T-helper 2 cell treated with Interferon-gamma antibody and Interleukin-4, amounts not matched to agents 5 μg/mL and 100 μg/mL, for 36 hours (primary cell): Measurements from ENCODE around the gene PIK3R2.
A peak's percentile ranks its signal among the peaks of the same experiment; 100 is the strongest.

Experiments
- DNase-seq: peaks from one replicate; pipeline ENCODE4 v3.0.0; 2021; ENCODE audit warnings: low spot score
- H3K27ac Mint-ChIP-seq: one replicate; pipeline ENCODE4 v1.8.0; 2021; ENCODE audit warnings: mild to moderate bottlenecking, mixed read lengths
- H3K27me3 Mint-ChIP-seq: one replicate; pipeline ENCODE4 v1.8.0; 2021; ENCODE audit warnings: low read depth, mixed read lengths
- H3K36me3 Mint-ChIP-seq: one replicate; pipeline ENCODE4 v1.8.0; 2021; ENCODE audit warnings: low read depth, mixed read lengths
- H3K4me1 Mint-ChIP-seq: one replicate; pipeline ENCODE4 v1.8.0; 2021; ENCODE audit warnings: low read depth, mixed read lengths
- H3K4me3 Mint-ChIP-seq: one replicate; pipeline ENCODE4 v1.8.0; 2022; ENCODE audit warnings: mild to moderate bottlenecking, moderate library complexity, mixed read lengths
- H3K9me3 Mint-ChIP-seq: one replicate; pipeline ENCODE4 v1.8.0; 2021; ENCODE audit warnings: mixed read lengths

PIK3R2 gene

DNA sequence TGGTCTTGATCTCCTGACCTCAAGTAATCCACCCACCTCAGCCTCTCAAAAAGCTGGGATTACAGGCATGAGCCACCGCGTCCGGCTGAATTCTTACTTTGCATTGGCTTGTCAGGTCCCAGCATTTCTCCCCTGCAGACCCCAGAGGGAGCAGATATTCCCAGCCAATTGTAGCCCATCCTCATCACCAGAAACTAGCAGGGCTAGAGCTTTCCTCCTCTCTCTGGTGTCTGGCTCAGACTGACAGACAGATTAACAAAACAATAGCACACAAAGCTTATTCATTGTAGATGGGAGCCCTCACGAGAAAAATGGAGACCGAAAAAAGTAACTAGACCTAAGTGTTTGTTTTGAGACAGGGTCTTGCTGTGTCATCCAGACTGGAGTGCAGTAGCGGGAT, 32.6 kb downstream of the PIK3R2 start:
- H3K27ac Mint-ChIP-seq, result no peak overlapping the region

DNA sequence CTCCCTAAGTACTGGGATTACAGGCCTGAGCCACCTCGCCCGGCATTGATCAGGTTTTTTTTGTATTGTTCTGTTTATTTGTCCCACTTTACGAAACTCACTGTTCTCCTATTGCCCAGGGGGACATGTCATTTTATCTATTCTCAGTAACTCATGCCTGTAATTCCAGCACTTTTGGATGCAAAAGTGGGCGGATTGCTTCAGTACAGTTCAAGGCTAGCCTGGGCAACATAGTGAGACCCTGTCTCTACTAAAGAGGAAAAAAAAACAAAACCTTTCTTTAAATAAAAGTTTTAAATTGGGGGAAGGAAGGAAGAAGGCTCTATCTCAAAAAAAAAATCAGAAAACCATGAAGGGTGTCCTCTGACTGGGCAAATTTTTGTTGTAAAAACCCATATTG, 37.3 kb downstream of the PIK3R2 start:
- Mint-ChIP-seq H3K27me3 (no peaks in the 10 kb centered on the region), H3K4me1 (peaks cover 16% of the 10 kb centered on the region), H3K27ac (peak overlapping the region; percentile 31), H3K4me3 (no peak overlapping the region), H3K36me3 (no peaks in the 10 kb centered on the region), H3K9me3 (no peaks in the 10 kb centered on the region)
- no peak for DNase-seq

More for the DNA sequence above, 32.6 kb downstream of the PIK3R2 start:
- DNase-seq, result no peak
- no peaks in the 10 kb centered on the region for H3K4me1 Mint-ChIP-seq
- H3K36me3 Mint-ChIP-seq, result no peaks in the 10 kb centered on the region
- no peaks in the 10 kb centered on the region for H3K9me3 Mint-ChIP-seq
- H3K4me3 Mint-ChIP-seq, result no peak overlapping the region
- H3K27me3 Mint-ChIP-seq, result no peaks in the 10 kb centered on the region

DNA sequence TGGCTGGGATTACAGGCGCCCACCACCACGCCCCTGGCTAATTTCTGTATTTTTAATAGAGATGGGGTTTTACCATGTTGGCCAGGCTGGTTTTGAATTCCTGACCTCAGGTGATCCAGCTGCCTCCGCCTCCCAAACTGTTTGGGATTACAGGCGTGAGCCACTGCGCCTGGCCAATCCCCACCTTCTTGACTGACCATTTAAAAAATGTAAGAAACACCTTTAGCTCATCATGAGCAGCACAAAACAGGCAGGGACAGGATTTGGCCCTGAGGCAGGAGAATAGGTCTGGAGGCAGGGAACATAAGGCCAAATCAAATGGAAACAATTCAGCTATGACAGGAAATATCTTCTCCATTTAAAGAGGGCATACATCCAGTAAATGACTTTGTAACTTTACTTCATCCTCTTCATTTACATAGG, 38.7 kb downstream of the PIK3R2 start:
- Mint-ChIP-seq H3K27ac (peak overlapping the region; percentile 89), H3K4me3 (peak overlapping the region; percentile 83), H3K27me3 (no peaks in the 10 kb centered on the region), H3K9me3 (no peaks in the 10 kb centered on the region), H3K4me1 (peaks cover 16% of the 10 kb centered on the region), H3K36me3 (no peaks in the 10 kb centered on the region)
- no peak for DNase-seq

DNA sequence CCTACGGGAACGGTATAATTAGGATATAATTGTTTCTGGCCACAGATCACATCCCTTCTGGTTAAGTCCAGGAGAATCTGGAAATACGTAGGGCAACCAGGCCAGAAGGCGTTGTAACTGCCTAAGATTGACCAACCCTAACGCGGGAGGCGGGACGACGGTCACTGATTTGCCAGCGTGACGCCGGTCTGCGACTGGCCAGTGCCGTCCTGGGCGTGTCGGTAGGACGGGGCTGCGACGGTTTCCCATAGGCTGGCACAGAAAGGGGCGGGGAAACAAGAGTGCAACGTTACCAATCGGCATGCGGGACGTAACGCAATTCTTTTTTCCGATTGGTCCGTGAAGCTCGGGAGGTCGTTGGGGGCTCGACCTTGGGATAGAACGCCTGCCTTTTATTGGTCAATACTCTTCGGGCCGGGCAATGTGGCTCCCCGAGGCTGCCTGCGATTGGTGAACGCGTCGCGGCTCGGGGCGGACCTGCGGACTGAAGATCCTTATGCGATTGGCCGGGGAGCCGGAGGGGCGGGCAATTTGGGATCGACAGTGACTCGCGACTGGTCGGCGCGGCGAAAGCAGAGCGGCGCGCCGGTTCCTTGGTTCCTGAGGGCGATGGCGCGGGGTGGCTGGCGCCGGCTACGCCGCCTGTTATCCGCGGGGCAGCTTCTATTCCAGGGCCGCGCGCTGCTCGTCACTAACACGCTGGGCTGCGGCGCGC, 39.9 kb downstream of the PIK3R2 start, which contains the start of gene MPV17L2:
TSS of gene MPV17L2 (plus strand) at position 546 of the 715 bp plus-strand sequence. CDS start at position 610, 64 bp downstream.
- no peaks in the 10 kb centered on the region for H3K36me3 Mint-ChIP-seq
- no peaks in the 10 kb centered on the region for H3K27me3 Mint-ChIP-seq
- DNase-seq, result peak; percentile 99
- peak within 1 kb of the TSS; percentile 89 for H3K27ac Mint-ChIP-seq
- H3K4me1 Mint-ChIP-seq, result peaks cover 16% of the 10 kb centered on the region
- H3K4me3 Mint-ChIP-seq, result peak within 1 kb of the TSS; percentile 83
- no peaks in the 10 kb centered on the region for H3K9me3 Mint-ChIP-seq

DNA sequence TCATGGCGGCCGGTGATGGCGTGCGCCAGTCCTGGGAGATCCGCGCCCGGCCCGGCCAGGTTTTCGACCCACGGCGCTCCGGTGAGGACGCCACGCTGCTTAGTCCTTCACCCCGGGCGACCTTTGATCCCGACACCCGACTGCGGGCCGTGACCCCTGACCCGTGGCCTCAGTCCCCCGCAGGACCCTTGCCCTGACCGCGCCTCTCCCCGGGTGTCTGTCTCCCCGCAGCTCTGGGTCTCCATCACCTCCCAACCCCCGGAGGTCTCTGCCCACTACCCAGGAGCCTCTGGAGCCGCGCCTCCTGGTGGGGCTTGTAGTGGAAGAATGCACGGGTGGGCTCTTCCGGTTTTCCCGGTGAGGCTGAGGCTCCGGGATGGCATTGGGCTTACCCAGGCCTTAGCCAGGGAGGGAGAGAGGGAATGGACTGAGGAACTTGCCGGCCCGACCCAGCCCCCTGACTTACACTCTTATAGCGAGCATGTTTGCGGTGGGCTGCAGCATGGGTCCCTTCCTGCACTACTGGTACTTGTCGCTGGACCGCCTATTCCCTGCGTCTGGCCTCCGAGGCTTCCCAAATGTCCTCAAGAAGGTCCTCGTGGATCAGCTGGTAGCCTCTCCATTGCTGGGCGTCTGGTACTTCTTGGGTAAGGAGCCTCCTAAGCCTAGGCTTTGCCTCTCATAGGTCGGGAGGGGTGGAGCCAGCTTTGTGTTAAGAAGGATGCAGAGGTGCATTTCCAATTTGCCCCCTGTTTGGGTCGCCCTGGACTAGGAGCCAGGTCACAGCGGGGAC, 40.6 kb downstream of the PIK3R2 start:
- Mint-ChIP-seq H3K36me3 (peaks cover 5% of the 10 kb centered on the region), H3K9me3 (no peaks in the 10 kb centered on the region), H3K4me3 (peak overlapping the region; percentile 83), H3K27me3 (no peaks in the 10 kb centered on the region), H3K4me1 (peaks cover 16% of the 10 kb centered on the region), H3K27ac (peak overlapping the region; percentile 89)
- no peak for DNase-seq

DNA sequence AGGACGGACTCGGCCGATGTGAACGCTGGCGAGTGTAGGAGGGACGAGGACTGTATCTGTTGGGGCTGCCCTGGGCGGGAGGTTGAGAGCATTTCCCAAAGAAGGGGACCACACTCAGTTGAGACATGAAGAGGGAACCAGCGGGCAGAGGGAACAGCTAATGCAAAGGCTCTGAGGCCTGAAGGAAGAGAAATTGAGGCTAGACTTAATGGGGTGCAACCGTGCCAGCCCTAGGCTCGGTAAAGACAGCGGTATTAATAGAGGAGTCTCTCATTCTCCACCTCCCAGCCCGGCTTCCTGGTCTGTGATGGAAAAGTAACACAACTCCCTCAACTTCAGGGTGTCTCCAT, 41.2 kb downstream of the PIK3R2 start:
- no peaks in the 10 kb centered on the region for H3K27me3 Mint-ChIP-seq
- peak overlapping the region; percentile 83 for H3K4me3 Mint-ChIP-seq
- peak overlapping the region; percentile 79 for H3K27ac Mint-ChIP-seq
- peaks cover 5% of the 10 kb centered on the region for H3K36me3 Mint-ChIP-seq
- no peak for DNase-seq
- no peaks in the 10 kb centered on the region for H3K9me3 Mint-ChIP-seq
- peaks cover 16% of the 10 kb centered on the region for H3K4me1 Mint-ChIP-seq

DNA sequence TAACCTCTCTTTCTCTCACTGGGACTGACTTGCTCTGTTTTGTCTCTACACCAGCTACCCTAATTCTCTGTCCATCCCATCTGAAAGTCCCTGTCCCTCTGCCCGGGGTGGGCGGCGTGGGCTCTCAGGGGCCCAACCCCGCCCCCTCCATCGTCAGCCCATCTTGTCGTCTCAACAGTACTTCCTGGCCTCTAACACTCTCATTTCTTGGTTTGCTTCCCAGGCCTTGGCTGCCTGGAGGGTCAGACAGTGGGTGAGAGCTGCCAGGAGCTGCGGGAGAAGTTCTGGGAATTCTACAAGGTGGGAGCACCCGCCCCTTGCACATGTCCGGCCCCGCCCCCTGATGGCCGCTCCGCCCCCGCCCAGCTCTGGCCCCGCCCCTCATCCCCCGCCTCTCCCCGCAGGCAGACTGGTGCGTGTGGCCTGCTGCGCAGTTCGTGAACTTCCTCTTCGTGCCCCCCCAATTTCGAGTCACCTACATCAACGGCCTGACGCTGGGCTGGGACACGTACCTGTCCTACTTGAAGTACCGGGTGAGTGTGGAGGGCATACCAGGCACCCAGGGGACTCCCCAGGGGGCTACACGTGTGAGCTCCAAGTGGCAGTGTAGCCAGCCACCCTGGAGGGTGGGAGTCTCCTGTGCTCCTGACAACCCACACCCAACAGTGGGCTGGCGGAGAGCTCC, 41.7 kb downstream of the PIK3R2 start:
- Mint-ChIP-seq H3K4me1 (peaks cover 16% of the 10 kb centered on the region), H3K27ac (peak overlapping the region; percentile 79), H3K27me3 (no peaks in the 10 kb centered on the region), H3K9me3 (no peaks in the 10 kb centered on the region), H3K36me3 (peaks cover 5% of the 10 kb centered on the region), H3K4me3 (peak overlapping the region; percentile 83)
- DNase-seq, result no peak

DNA sequence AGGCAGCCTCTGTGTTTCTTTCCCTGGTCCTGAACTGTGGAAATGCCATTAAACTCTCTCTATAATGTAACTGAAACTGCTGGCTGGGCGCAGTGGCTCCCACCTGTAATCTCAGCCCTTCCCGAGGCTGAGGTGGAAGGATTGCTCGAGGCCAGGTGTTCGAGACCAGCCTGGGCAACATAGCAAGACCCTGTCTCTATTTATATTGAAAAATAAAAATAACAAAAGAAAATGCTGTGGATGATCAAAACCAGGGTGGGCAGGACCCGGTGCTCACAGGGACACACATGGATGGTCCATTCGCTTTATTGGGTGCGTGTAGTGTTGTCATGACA, 43.5 kb downstream of the PIK3R2 start:
- H3K27ac Mint-ChIP-seq, result no peak overlapping the region
- H3K9me3 Mint-ChIP-seq, result no peaks in the 10 kb centered on the region
- H3K4me3 Mint-ChIP-seq, result no peak overlapping the region
- H3K27me3 Mint-ChIP-seq, result no peaks in the 10 kb centered on the region
- peaks cover 18% of the 10 kb centered on the region for H3K4me1 Mint-ChIP-seq
- no peak for DNase-seq
- peaks cover 5% of the 10 kb centered on the region for H3K36me3 Mint-ChIP-seq

DNA sequence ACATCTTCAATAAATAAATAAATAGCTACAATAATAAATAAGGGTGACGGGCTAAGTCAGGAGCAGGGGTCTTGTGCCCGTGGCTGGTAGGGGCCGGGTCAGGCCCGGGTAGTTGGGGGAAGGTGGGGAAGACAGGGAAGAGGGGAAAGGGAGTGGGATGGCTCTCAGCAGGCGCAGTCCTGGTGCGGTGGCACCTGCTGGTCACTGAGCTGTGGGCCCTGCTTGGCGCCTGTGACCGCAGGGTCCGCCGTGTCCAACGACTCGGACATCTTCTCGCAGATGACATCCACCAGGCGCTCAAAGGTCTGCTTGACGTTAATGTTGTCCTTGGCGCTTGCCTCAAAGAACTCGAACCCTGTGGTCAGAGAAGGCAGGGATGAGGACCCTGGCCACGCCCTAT, 44.3 kb downstream of the PIK3R2 start:
- Mint-ChIP-seq H3K27ac (no peak overlapping the region), H3K36me3 (peaks cover 9% of the 10 kb centered on the region), H3K9me3 (no peaks in the 10 kb centered on the region), H3K27me3 (no peaks in the 10 kb centered on the region), H3K4me3 (no peak overlapping the region), H3K4me1 (peaks cover 13% of the 10 kb centered on the region)
- no peak for DNase-seq

DNA sequence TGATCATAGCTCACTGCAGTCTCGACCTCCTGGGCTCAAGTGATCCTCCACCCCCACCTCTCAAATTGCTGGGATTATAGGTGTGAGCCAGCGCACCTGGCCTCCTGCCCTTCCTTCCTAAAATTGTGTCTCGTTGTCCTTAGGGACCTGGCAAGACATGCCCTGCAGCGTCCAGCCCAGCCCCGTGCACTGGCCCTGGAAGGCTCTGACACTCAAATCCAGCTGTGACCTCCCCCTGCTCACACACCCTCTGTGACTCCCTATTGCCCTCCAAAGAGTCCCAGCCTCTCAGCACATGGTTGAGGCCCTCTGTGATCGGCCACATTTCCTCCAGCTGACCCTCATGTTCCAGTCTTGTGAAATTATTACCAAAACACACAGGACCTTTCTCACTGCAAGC, 45.0 kb downstream of the PIK3R2 start:
- no peaks in the 10 kb centered on the region for H3K27me3 Mint-ChIP-seq
- H3K4me3 Mint-ChIP-seq, result no peak overlapping the region
- peaks cover 11% of the 10 kb centered on the region for H3K4me1 Mint-ChIP-seq
- DNase-seq, result no peak
- H3K27ac Mint-ChIP-seq, result no peak overlapping the region
- H3K36me3 Mint-ChIP-seq, result peaks cover 9% of the 10 kb centered on the region
- no peaks in the 10 kb centered on the region for H3K9me3 Mint-ChIP-seq

DNA sequence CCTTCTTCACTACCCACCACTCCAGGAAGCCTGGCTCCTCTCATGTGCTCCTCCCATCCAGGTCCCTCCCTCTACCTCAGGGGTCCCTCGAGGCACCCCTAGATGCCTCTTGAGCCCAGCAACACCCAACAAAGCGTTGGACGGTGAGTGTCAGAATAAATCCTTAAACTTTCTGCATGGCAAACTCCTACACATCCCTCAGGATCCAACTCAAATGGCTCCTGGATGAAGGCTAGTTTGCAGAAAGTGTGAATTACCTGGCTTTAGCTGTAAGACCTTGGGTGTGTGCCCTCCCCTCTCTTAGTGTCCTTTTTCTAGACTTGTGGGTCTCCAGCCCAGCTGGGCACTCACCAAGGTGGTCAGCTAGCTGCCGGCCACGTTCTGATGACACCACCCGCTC, 45.4 kb downstream of the PIK3R2 start:
- H3K4me3 Mint-ChIP-seq, result no peak overlapping the region
- H3K27ac Mint-ChIP-seq, result no peak overlapping the region
- no peaks in the 10 kb centered on the region for H3K27me3 Mint-ChIP-seq

DNA sequence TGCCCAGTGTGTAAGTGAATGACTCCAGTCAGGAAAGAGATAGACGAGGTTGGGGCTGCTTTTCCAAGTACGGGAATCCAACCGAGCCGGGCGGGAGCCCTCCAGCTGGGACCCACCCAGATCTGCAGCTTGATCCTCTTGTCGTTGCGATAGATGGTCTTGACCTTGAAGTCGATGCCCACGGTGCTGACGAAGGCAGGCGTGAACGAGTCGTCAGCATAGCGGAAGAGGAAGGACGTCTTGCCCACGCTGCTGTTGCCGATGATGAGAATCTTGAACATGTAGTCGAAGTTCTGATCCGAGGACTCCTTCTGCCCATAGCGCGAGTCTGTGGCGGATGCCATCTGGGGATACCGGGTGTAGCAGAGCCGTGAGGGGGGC, 49.4 kb downstream of the PIK3R2 start:
- Mint-ChIP-seq H3K36me3 (peaks cover 9% of the 10 kb centered on the region), H3K4me3 (peak overlapping the region; percentile 93), H3K27ac (no peak overlapping the region), H3K9me3 (no peaks in the 10 kb centered on the region), H3K4me1 (peaks cover 12% of the 10 kb centered on the region), H3K27me3 (peaks cover 2% of the 10 kb centered on the region)
- no peak for DNase-seq

More for the DNA sequence above, 45.4 kb downstream of the PIK3R2 start:
- no peaks in the 10 kb centered on the region for H3K9me3 Mint-ChIP-seq
- H3K4me1 Mint-ChIP-seq, result peaks cover 15% of the 10 kb centered on the region
- H3K36me3 Mint-ChIP-seq, result peaks cover 9% of the 10 kb centered on the region
- DNase-seq, result no peak

DNA sequence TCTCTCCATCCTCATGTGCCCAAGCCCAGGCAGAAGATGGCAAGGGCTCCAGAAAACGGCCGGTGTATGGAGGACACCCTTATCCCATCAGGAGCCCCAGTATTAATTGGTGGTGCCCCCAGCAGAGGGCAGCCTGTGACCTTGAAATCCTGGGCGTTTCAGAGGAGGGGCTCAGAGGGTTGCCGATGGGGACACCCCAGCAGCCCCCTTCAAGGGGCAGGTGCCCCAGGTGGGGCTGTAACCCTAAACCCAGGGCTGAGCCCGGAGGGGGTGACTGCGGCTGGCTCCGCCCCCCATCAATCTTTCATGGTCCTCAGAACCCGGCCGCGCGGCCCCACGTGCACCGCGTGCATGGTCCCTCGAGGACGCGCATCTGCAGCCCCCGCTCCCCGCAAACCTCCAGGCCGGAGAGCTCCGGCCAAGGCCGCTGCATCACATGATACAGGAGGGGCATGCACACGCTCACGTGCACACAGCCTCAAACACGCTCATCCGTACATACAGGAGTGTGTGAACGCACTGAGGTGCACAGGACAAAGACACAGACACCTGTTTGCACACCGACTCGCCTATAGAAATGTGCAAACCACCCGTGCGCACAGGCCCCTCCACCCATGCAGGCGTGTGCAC, 49.9 kb downstream of the PIK3R2 start:
- Mint-ChIP-seq H3K9me3 (no peaks in the 10 kb centered on the region), H3K4me1 (peaks cover 12% of the 10 kb centered on the region), H3K4me3 (peak overlapping the region; percentile 93), H3K27me3 (peaks cover 2% of the 10 kb centered on the region), H3K27ac (peak overlapping the region; percentile 91), H3K36me3 (peaks cover 9% of the 10 kb centered on the region)
- DNase-seq, result no peak

DNA sequence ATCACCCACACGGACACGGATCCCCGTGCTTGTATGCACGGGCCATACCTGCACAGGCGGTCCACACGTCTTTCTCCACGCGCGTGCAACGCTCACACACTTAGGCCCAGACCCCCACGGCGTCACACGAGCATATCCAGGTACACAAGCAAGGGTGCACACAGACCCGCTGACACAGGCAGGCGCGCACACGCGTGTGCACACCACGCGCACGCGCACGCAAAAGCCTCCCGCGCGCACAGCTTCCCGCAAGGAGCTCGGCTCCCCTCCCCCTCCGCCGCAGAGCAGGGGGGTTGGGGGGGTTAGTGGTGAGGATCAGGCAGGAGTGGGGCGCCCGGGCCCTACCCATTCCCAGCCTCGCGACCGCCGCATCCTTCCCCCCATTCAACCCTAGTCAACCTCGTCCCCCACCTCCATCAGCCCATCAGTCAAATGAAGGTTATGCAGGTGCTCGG, 50.5 kb downstream of the PIK3R2 start:
- no peaks in the 10 kb centered on the region for H3K9me3 Mint-ChIP-seq
- peak overlapping the region; percentile 91 for H3K27ac Mint-ChIP-seq
- peaks cover 12% of the 10 kb centered on the region for H3K4me1 Mint-ChIP-seq
- H3K4me3 Mint-ChIP-seq, result peak overlapping the region; percentile 93
- H3K36me3 Mint-ChIP-seq, result peaks cover 4% of the 10 kb centered on the region
- no peak for DNase-seq
- H3K27me3 Mint-ChIP-seq, result peaks cover 3% of the 10 kb centered on the region
